Measurements from ENCODE around the gene CADPS.

The CADPS gene

DNA sequence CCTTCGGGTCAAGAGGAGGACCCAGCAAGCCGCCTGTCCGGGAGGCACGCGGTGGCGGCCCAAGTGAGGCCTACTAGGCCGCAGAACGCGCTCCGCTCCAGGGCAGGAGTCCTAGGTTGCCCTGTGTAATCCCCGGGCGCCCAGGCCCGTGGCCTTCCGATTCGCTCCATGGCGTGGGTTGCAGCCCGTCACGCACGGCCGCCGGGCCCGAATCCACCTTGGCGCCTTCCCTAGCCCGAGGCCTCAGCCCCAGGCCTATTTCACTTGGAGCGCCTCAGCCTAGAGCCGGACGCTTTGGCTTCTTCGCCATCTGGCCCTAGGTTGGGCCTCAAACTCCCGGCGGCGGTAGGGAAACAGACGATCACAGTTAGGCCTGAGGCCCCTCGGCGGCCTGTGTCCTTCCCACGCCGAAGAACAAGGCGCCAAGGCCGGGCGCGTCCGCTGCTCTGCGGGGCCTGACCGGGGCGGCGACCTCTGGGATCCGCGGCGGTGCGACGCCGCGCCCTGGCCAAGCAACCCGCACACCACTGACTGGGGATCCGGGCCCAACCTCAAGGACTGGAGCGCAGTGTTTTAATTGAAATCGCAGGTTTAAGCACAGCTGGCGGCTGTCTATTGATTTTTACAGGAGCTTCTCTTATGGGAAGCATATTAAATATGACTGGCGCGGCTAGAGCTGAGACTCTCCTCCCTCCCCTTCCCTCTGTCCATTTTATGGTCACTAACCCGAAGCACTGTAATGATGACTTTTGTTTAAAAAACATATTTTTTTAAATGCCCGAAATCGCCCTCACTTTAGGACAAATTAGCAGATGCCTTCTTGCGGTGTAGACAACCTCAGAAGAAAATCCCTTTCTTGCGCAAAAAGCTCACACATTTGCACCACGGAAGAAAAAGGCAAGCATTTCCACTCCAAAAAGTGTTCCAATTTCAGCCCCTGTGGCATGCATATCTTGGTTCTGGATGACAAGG is 498.0 kb downstream of the CADPS start:
- H3K27ac ChIP-seq = no peak overlapping the region
- TF ChIP-seq CTCF (IDR thresholded peaks at IDR 0.05) (no peak), ZFX (IDR thresholded peaks at IDR 0.05; ENCODE audit: borderline replicate concordance) (no peak)

DNA sequence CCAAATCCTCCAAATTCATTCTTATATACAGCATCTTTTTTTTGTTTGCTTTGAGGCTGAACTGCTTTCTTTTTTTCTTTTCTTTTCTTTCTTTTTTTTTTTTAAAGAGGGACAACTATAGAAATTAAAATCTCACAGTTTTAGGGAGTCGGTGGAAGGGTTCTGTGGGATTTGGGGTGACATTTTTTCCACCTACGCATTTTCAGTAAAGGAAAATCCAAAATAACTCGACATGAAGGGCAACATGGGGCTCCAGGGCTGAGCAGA is 498.8 kb downstream of the CADPS start:
- TF ChIP-seq CTCF (IDR thresholded peaks at IDR 0.05) = no peak
- H3K27ac ChIP-seq = no peak overlapping the region

DNA sequence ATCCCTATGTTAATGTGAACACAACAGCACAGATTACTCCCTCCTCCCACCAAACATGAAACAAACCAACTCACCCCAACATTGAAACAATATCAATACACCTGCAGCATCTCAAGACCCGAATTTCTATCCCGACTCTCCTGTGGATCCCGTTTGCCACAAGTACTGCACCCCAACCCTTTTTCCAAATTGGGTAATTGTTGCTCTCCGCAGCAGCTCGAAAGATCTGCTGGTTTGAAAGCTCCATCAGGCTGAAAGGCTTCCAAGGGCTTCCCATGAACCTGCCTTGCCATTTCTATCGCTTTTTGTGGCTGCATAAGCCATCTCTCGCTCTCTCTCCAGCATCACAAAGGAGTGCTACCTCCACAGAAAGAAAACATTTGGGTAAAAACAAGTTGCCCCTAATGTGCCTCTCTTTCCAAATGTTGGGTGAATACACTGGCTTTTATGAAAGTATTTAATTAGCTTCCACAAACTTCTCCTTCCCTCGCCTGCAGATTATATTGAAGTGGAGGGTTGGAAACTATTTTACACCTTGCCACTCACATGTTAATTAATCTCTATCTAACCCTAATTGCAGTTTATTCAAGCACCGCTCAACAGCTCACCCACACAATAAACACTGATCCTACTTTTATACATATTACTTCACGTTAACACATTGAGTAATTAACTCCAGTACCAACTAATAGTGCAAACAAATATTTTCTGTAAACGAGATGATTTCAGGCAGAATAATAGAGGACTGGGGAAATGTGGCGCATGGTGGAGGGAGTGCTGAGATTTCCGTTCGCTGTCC is 499.4 kb downstream of the CADPS start:
- TF ChIP-seq CTCF (IDR thresholded peaks at IDR 0.05) (no peak), ZFX (IDR thresholded peaks at IDR 0.05; ENCODE audit: borderline replicate concordance) (no peak)
- H3K27ac ChIP-seq = no peak overlapping the region

GRCh38 chr3:62374341-62375218 is 500.6 kb downstream of the CADPS start:
- H3K27ac ChIP-seq = no peak overlapping the region
- TF ChIP-seq ZFX (IDR thresholded peaks at IDR 0.05; ENCODE audit: borderline replicate concordance) (no peak), CTCF (IDR thresholded peaks at IDR 0.05) (no peak)

GRCh38 chr3:62373714-62374333 is 501.4 kb downstream of the CADPS start:
- no peak overlapping the region for H3K27ac ChIP-seq
- TF ChIP-seq CTCF (IDR thresholded peaks at IDR 0.05) = no peak
- no peak for TF ChIP-seq ZFX (IDR thresholded peaks at IDR 0.05; ENCODE audit: borderline replicate concordance)

DNA sequence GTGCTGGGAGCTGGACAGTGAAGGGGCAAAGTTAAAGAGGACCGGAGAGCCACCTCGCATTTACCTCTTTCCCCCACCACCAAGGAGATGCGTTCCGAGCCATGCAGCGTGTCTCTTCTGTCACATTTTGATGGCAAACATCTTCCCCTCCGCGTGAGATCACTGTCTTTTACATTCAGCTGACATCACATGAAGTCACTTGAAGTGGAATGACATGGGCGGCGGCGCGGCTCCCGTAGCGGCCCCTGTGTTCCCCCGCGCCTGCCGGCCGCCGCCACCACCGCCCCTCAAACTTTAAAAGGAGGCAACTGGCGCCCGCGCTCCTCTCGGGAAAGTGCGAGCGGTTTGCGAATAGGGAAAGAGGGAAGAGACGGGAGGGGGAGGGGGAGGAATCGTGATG is 502.0 kb downstream of the CADPS start, which contains the start of gene FEZF2:
FEZF2 (minus strand) TSS at position 336 of the 400 bp plus-strand sequence. CDS start 682 bp downstream, outside the sequence.
- H3K27ac ChIP-seq = no peak within 1 kb of the TSS
- no peak for TF ChIP-seq CTCF (IDR thresholded peaks at IDR 0.05)
- TF ChIP-seq ZFX (IDR thresholded peaks at IDR 0.05; ENCODE audit: borderline replicate concordance) = no peak

All from 22Rv1 (cell line).